ENCODE measurements around the gene GPR35. TPM values are rescaled to one million over a fixed set of nuclear protein-coding genes. Genes with fewer than 3 reads are reported as not detected.
A peak's percentile ranks its signal among the peaks of the same experiment; 100 is the strongest.
"Not testable (repeated sequence)": the region's sequence is repeated elsewhere in the genome, so short reads cannot be mapped to it uniquely, and the experiment has no call there.

GPR35 gene
- total RNA-seq, 1 experiment from 2014 or later: 1.9 TPM

GRCh38 chr2:240613781-240614180 is 11.5 kb upstream of the GPR35 start:
- peaks cover 9% of the 10 kb centered on the region for H3K9me3 ChIP-seq (ENCODE audit: low read length)
- no peaks in the 10 kb centered on the region for H4K20me1 ChIP-seq (ENCODE audit: insufficient read depth, low read depth, low read length)
- DNase-seq: no peak
- H3K9me2 ChIP-seq (replicated peaks; ENCODE audit: insufficient read depth, low read length): no peaks in the 10 kb centered on the region
- no peaks in the 10 kb centered on the region for H3K27me3 ChIP-seq (ENCODE audit: low read length)
- H3K4me3 ChIP-seq (ENCODE audit: low read length): no peak overlapping the region
- H2AFZ ChIP-seq (ENCODE audit: low read length): no peak overlapping the region
- H3K9ac ChIP-seq (ENCODE audit: low read length): no peak overlapping the region
- H3K4me2 ChIP-seq (ENCODE audit: low read depth, low read length, poor library complexity, severe bottlenecking): no peak overlapping the region
- H3K36me3 ChIP-seq (ENCODE audit: insufficient read depth, low read length): no peaks in the 10 kb centered on the region
- H3K27ac ChIP-seq (ENCODE audit: low read length): no peak overlapping the region
- no peaks in the 10 kb centered on the region for H3K4me1 ChIP-seq (ENCODE audit: low read length)
- no peaks in the 10 kb centered on the region for H3K79me2 ChIP-seq (ENCODE audit: low read length)

GRCh38 chr2:240614391-240614790 is 10.9 kb upstream of the GPR35 start:
- H3K9me3 ChIP-seq (ENCODE audit: low read length): peaks cover 9% of the 10 kb centered on the region
- no peaks in the 10 kb centered on the region for H3K4me1 ChIP-seq (ENCODE audit: low read length)

GRCh38 chr2:240615396-240615795 is 9.9 kb upstream of the GPR35 start:
- Histone ChIP-seq H3K27ac (ENCODE audit: low read length) (no peak overlapping the region), H3K9ac (ENCODE audit: low read length) (no peak overlapping the region), H3K36me3 (ENCODE audit: insufficient read depth, low read length) (no peaks in the 10 kb centered on the region), H4K20me1 (ENCODE audit: insufficient read depth, low read depth, low read length) (no peaks in the 10 kb centered on the region), H3K27me3 (ENCODE audit: low read length) (no peaks in the 10 kb centered on the region), H3K9me2 (replicated peaks; ENCODE audit: insufficient read depth, low read length) (no peaks in the 10 kb centered on the region), H2AFZ (ENCODE audit: low read length) (no peak overlapping the region), H3K9me3 (ENCODE audit: low read length) (peaks cover 9% of the 10 kb centered on the region), H3K4me1 (ENCODE audit: low read length) (no peaks in the 10 kb centered on the region), H3K79me2 (ENCODE audit: low read length) (no peaks in the 10 kb centered on the region), H3K4me2 (ENCODE audit: low read depth, low read length, poor library complexity, severe bottlenecking) (no peak overlapping the region), H3K4me3 (ENCODE audit: low read length) (no peak overlapping the region)
- DNase-seq: no peak

More at GRCh38 chr2:240614391-240614790, 10.9 kb upstream of the GPR35 start:
- Histone ChIP-seq H3K36me3 (ENCODE audit: insufficient read depth, low read length) (no peaks in the 10 kb centered on the region), H3K27me3 (ENCODE audit: low read length) (no peaks in the 10 kb centered on the region), H3K79me2 (ENCODE audit: low read length) (no peaks in the 10 kb centered on the region), H3K9me2 (replicated peaks; ENCODE audit: insufficient read depth, low read length) (no peaks in the 10 kb centered on the region), H3K27ac (ENCODE audit: low read length) (no peak overlapping the region), H2AFZ (ENCODE audit: low read length) (no peak overlapping the region), H3K4me3 (ENCODE audit: low read length) (no peak overlapping the region), H3K9ac (ENCODE audit: low read length) (no peak overlapping the region), H3K4me2 (ENCODE audit: low read depth, low read length, poor library complexity, severe bottlenecking) (no peak overlapping the region), H4K20me1 (ENCODE audit: insufficient read depth, low read depth, low read length) (no peaks in the 10 kb centered on the region)
- no peak for DNase-seq

GRCh38 chr2:240615820-240616547 is 9.3 kb upstream of the GPR35 start:
- Histone ChIP-seq H3K4me2 (ENCODE audit: low read depth, low read length, poor library complexity, severe bottlenecking) (no peak overlapping the region), H3K9me2 (replicated peaks; ENCODE audit: insufficient read depth, low read length) (no peaks in the 10 kb centered on the region), H4K20me1 (ENCODE audit: insufficient read depth, low read depth, low read length) (no peaks in the 10 kb centered on the region), H3K27me3 (ENCODE audit: low read length) (no peaks in the 10 kb centered on the region), H3K79me2 (ENCODE audit: low read length) (no peaks in the 10 kb centered on the region), H3K36me3 (ENCODE audit: insufficient read depth, low read length) (no peaks in the 10 kb centered on the region), H3K4me1 (ENCODE audit: low read length) (no peaks in the 10 kb centered on the region), H3K4me3 (ENCODE audit: low read length) (no peak overlapping the region), H3K9ac (ENCODE audit: low read length) (no peak overlapping the region), H3K9me3 (ENCODE audit: low read length) (peaks cover 9% of the 10 kb centered on the region), H2AFZ (ENCODE audit: low read length) (no peak overlapping the region), H3K27ac (ENCODE audit: low read length) (no peak overlapping the region)
- DNase-seq: no peak

GRCh38 chr2:240616860-240617666 is 8.2 kb upstream of the GPR35 start:
- H3K27me3 ChIP-seq (ENCODE audit: low read length); H3K27ac ChIP-seq (ENCODE audit: low read length); H3K79me2 ChIP-seq (ENCODE audit: low read length); H4K20me1 ChIP-seq (ENCODE audit: insufficient read depth, low read depth, low read length); H3K4me3 ChIP-seq (ENCODE audit: low read length); H2AFZ ChIP-seq (ENCODE audit: low read length); H3K9me2 ChIP-seq (replicated peaks; ENCODE audit: insufficient read depth, low read length); H3K4me1 ChIP-seq (ENCODE audit: low read length); H3K36me3 ChIP-seq (ENCODE audit: insufficient read depth, low read length); H3K9ac ChIP-seq (ENCODE audit: low read length); H3K4me2 ChIP-seq (ENCODE audit: low read depth, low read length, poor library complexity, severe bottlenecking); H3K9me3 ChIP-seq (ENCODE audit: low read length): not testable (repeated sequence)
- DNase-seq: peak; percentile 49

GRCh38 chr2:240618776-240619175 is 6.5 kb upstream of the GPR35 start:
- Histone ChIP-seq H3K27ac (ENCODE audit: low read length) (no peak overlapping the region), H2AFZ (ENCODE audit: low read length) (no peak overlapping the region), H3K9ac (ENCODE audit: low read length) (no peak overlapping the region), H3K4me2 (ENCODE audit: low read depth, low read length, poor library complexity, severe bottlenecking) (no peak overlapping the region), H3K4me3 (ENCODE audit: low read length) (no peak overlapping the region), H3K36me3 (ENCODE audit: insufficient read depth, low read length) (no peaks in the 10 kb centered on the region), H4K20me1 (ENCODE audit: insufficient read depth, low read depth, low read length) (no peaks in the 10 kb centered on the region), H3K9me3 (ENCODE audit: low read length) (peaks cover 9% of the 10 kb centered on the region), H3K79me2 (ENCODE audit: low read length) (no peaks in the 10 kb centered on the region), H3K9me2 (replicated peaks; ENCODE audit: insufficient read depth, low read length) (no peaks in the 10 kb centered on the region), H3K4me1 (ENCODE audit: low read length) (no peaks in the 10 kb centered on the region), H3K27me3 (ENCODE audit: low read length) (no peaks in the 10 kb centered on the region)
- DNase-seq: no peak

GRCh38 chr2:240619506-240620148 is 5.7 kb upstream of the GPR35 start:
- Histone ChIP-seq H3K9me3 (ENCODE audit: low read length) (peaks cover 9% of the 10 kb centered on the region), H3K27ac (ENCODE audit: low read length) (no peak overlapping the region), H3K9ac (ENCODE audit: low read length) (no peak overlapping the region), H2AFZ (ENCODE audit: low read length) (no peak overlapping the region), H3K4me1 (ENCODE audit: low read length) (no peaks in the 10 kb centered on the region), H3K9me2 (replicated peaks; ENCODE audit: insufficient read depth, low read length) (no peaks in the 10 kb centered on the region), H4K20me1 (ENCODE audit: insufficient read depth, low read depth, low read length) (no peaks in the 10 kb centered on the region), H3K79me2 (ENCODE audit: low read length) (no peaks in the 10 kb centered on the region), H3K4me2 (ENCODE audit: low read depth, low read length, poor library complexity, severe bottlenecking) (no peak overlapping the region), H3K27me3 (ENCODE audit: low read length) (no peaks in the 10 kb centered on the region), H3K4me3 (ENCODE audit: low read length) (no peak overlapping the region), H3K36me3 (ENCODE audit: insufficient read depth, low read length) (no peaks in the 10 kb centered on the region)
- no peak for DNase-seq

- no peaks in the 10 kb centered on the region for H3K36me3 ChIP-seq (ENCODE audit: insufficient read depth, low read length)
- peaks cover 9% of the 10 kb centered on the region for H3K9me3 ChIP-seq (ENCODE audit: low read length)
- no peaks in the 10 kb centered on the region for H4K20me1 ChIP-seq (ENCODE audit: insufficient read depth, low read depth, low read length)
- no peak overlapping the region for H3K4me3 ChIP-seq (ENCODE audit: low read length)
- no peaks in the 10 kb centered on the region for H3K79me2 ChIP-seq (ENCODE audit: low read length)
- H3K27ac ChIP-seq (ENCODE audit: low read length): no peak overlapping the region
- no peak for DNase-seq
- no peaks in the 10 kb centered on the region for H3K27me3 ChIP-seq (ENCODE audit: low read length)
- H3K9me2 ChIP-seq (replicated peaks; ENCODE audit: insufficient read depth, low read length): no peaks in the 10 kb centered on the region
- H3K4me1 ChIP-seq (ENCODE audit: low read length): peaks cover 3% of the 10 kb centered on the region; the same call in 1 of the 2 replicates
- H2AFZ ChIP-seq (ENCODE audit: low read length): no peak overlapping the region
- H3K9ac ChIP-seq (ENCODE audit: low read length): no peak overlapping the region
- H3K4me2 ChIP-seq (ENCODE audit: low read depth, low read length, poor library complexity, severe bottlenecking): no peak overlapping the region
These were observed 5.0 kb upstream of the GPR35 start for GRCh38 chr2:240620149-240620731.
